Caco-2 (cell line): ENCODE data around the gene NOPCHAP1. TPM values are rescaled to one million over a fixed set of nuclear protein-coding genes. Genes with fewer than 3 reads are reported as not detected.

ENCODE experiments used
- BruUV-seq: library from RNA; stranded (reverse); fragments of 400-500 nt; replicated peaks from 2 replicates; lab custom pipeline; 2021; lab: Mats Ljungman, UMichigan
- CTCF ChIA-PET: fragments of 300-600 bp; sonication (Branson Sonifier 250); formaldehyde crosslinking; loops from one replicate; lab custom pipeline; 2022; ENCODE audit warnings: antibody characterized with exemption; lab: Charles Lee
- POLR2A ChIA-PET: fragments of 300-600 bp; sonication (Branson Sonifier 250); formaldehyde crosslinking; loops from one replicate; lab custom pipeline; 2022; ENCODE audit warnings: antibody characterized with exemption; lab: Charles Lee
- DNase-seq, 2 experiments: peaks; one replicate each; pipeline versions ENCODE4 v3.0.0 to v3.0.0-alpha.2; 2020 to 2022
- H3K27me3 ChIP-seq: replicated peaks from 2 replicates; pipeline ENCODE4 v1.6.0; 2011; ENCODE audit warnings: low read length; ENCODE audit not compliant: control insufficient read depth, insufficient read depth
- H3K36me3 ChIP-seq: 2 replicates; pipeline ENCODE4 v1.5.1; 2011; ENCODE audit warnings: low read length; ENCODE audit not compliant: control insufficient read depth, insufficient read depth
- H3K4me1 ChIP-seq: fragments of 250-450 bp; sonication (Bioruptor Pico); 2 replicates; pipeline ENCODE4 v1.5.1; 2020; ENCODE audit warnings: mild to moderate bottlenecking
- H3K4me3 ChIP-seq: 2 replicates; pipeline ENCODE4 v1.5.1; 2011; ENCODE audit warnings: low read depth, mild to moderate bottlenecking, control low read depth, low read length
- H3K9me3 ChIP-seq: fragments of 250-450 bp; sonication (Bioruptor Pico); 2 replicates; pipeline ENCODE4 v1.5.1; 2020; ENCODE audit warnings: mild to moderate bottlenecking, moderate library complexity
- H3K27ac Mint-ChIP-seq: one replicate; pipeline ENCODE4 v1.8.0; 2022; ENCODE audit warnings: mixed read lengths; ENCODE audit not compliant: unreplicated experiment
- H3K27me3 Mint-ChIP-seq: one replicate; pipeline ENCODE4 v1.8.0; 2022; ENCODE audit warnings: mixed read lengths; ENCODE audit not compliant: insufficient read depth, unreplicated experiment
- H3K36me3 Mint-ChIP-seq: one replicate; pipeline ENCODE4 v1.8.0; 2022; ENCODE audit warnings: mild to moderate bottlenecking, mixed read lengths; ENCODE audit not compliant: insufficient read depth, unreplicated experiment
- H3K4me1 Mint-ChIP-seq: one replicate; pipeline ENCODE4 v1.8.0; 2022; ENCODE audit warnings: low read depth, mixed read lengths; ENCODE audit not compliant: unreplicated experiment
- H3K4me3 Mint-ChIP-seq: one replicate; pipeline ENCODE4 v1.8.0; 2022; ENCODE audit warnings: mild to moderate bottlenecking, moderate library complexity, mixed read lengths; ENCODE audit not compliant: unreplicated experiment
- H3K9me3 Mint-ChIP-seq: one replicate; pipeline ENCODE4 v1.8.0; 2022; ENCODE audit warnings: mixed read lengths; ENCODE audit not compliant: unreplicated experiment
- intact Hi-C: fragments of 100-400 bp; cut with micrococcal nuclease; formaldehyde crosslinking; loops from one replicate; pipeline ENCODE4 v1.10.0; 2022; ENCODE audit not compliant: unreplicated experiment
- total RNA-seq: library from RNA; stranded (reverse); gene quantifications from 2 replicates; pipeline ENCODE4 v1.2.3, GENCODE V29; 2022
- TF ChIP-seq, protein P1 (sequence below), 2 experiments: fragments of 200-600 bp in 1 of 2; IDR thresholded peaks; 1 replicate in 1 of 2; 2 replicates in 1 of 2; pipeline versions ENCODE4 v1.5.1 to v1.8.0; 2011 to 2022; ENCODE audit warnings: antibody characterized with exemption in 1 of 2, control low read depth in 1 of 2, inconsistent platforms in 1 of 2, low read depth in 1 of 2, low read length in 1 of 2, mild to moderate bottlenecking in 1 of 2, moderate library complexity in 1 of 2; ENCODE audit not compliant: insufficient read depth in 1 of 2, severe bottlenecking in 1 of 2, unreplicated experiment in 1 of 2

The NOPCHAP1 gene
- total RNA-seq, 1 experiment from 2014 or later, result 23.0 TPM

DNA sequence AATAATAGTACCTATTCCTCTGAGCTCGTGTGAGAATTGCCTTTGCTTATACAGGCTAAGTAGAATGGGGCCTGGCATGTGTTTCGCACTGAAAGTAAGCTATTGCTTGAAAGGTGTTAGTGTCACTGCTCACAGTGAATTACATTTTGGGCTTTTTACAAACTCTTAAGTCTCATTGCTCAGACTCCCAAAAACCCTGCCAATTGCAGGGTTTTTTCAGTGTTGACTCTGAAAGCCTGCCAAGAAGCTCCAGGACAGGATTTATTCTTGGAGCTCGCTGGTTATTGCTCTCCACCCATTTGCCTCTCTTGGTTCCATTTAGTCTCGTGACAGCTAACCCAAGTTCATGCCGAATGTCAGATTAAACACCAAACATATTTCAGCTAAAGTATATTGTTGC is 39.8 kb downstream of the NOPCHAP1 start:
- H3K27me3 Mint-ChIP-seq, result no peaks in the 10 kb centered on the region
- Histone ChIP-seq H3K36me3 (no peaks in the 10 kb centered on the region), H3K27me3 (no peaks in the 10 kb centered on the region), H3K9me3 (no peaks in the 10 kb centered on the region), H3K4me1 (no peaks in the 10 kb centered on the region), H3K4me3 (no peak overlapping the region)
- POLR2A ChIA-PET, result no interaction called here
- no peaks in the 10 kb centered on the region for H3K9me3 Mint-ChIP-seq
- H3K27ac Mint-ChIP-seq, result no peak overlapping the region
- intact Hi-C loops, result no loop called here
- TF ChIP-seq, protein P1, sequence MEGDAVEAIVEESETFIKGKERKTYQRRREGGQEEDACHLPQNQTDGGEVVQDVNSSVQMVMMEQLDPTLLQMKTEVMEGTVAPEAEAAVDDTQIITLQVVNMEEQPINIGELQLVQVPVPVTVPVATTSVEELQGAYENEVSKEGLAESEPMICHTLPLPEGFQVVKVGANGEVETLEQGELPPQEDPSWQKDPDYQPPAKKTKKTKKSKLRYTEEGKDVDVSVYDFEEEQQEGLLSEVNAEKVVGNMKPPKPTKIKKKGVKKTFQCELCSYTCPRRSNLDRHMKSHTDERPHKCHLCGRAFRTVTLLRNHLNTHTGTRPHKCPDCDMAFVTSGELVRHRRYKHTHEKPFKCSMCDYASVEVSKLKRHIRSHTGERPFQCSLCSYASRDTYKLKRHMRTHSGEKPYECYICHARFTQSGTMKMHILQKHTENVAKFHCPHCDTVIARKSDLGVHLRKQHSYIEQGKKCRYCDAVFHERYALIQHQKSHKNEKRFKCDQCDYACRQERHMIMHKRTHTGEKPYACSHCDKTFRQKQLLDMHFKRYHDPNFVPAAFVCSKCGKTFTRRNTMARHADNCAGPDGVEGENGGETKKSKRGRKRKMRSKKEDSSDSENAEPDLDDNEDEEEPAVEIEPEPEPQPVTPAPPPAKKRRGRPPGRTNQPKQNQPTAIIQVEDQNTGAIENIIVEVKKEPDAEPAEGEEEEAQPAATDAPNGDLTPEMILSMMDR (IDR thresholded peaks at IDR 0.05; ENCODE audit: insufficient read depth in 1 of 2, low read depth in 1 of 2, low read length in 1 of 2, severe bottlenecking in 1 of 2, unreplicated experiment in 1 of 2), result no peak
- H3K4me1 Mint-ChIP-seq, result peaks cover 5% of the 10 kb centered on the region
- BruUV-seq, result no TSS peak
- no peak for DNase-seq
- peaks cover 17% of the 10 kb centered on the region for H3K36me3 Mint-ChIP-seq
- H3K4me3 Mint-ChIP-seq, result no peak overlapping the region
- CTCF ChIA-PET, result no interaction called here

DNA sequence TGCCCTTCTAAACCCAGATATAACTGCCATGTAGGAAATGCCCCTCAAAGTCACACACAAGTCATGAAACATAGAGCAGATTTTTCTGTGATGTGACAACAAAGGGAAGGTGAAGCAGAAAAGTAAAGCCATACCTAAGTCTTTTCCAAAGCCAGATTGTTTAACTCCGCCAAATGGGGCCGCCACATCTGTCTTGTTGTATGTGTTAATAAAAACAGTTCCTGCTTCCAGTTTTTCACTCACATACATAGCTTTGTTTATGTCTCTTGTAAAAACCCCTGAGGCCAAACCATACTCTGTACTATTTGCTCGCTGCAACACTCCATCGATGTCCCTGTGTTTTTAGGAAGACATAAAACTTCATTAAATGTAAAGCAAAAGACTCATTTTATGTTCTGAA is 40.3 kb downstream of the NOPCHAP1 start:
- Mint-ChIP-seq H3K4me3 (no peak overlapping the region), H3K36me3 (peaks cover 15% of the 10 kb centered on the region)
- H3K4me1 ChIP-seq, result no peaks in the 10 kb centered on the region

DNA sequence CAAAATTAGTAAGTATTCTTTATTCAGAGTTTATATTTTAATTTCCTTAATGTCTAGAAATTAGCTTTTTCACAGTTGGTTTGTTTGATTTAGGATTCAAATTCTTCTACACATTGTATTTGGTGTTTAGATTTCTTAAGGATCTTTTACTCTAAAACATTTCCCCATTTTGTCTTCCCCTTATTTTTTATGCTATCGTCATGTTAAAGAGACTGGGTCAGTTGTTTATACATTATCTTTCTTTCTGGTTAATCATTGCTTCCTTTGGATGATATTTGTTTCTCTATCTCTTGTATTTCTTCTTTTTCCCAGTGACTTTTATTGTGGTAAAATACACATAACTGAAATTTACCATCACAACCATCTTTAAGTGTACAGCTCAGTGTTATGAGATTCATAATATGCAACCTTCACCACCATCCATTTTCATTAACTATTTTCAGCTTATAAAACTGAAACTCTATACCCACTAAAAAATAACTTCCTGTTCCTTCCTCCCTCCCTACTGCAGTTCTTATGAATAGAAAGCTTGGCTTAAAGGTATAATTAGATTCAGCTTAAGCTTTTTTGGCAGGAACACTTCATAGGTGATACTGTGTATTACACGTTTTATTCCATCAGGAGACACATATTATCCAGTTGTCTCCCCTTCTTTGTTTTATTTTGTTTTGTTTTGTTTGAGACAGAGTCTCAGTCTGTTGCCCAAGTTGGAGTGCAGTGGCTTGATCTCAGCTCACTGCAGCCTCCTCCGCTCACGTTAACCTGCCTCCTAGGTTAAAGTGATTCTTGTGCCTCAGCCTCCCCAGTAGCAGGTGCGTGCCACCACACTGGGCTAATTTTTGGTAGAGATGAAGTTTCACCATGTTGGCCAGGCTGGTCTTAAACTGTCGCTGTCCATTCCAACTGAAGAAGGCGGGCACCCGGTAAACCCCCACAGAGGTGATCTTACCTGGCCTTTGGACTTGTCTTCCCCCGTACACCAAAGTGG is 45.0 kb downstream of the NOPCHAP1 start:
- ChIA-PET POLR2A (no interaction called here), CTCF (no interaction called here)
- Mint-ChIP-seq H3K9me3 (no peaks in the 10 kb centered on the region), H3K27me3 (no peaks in the 10 kb centered on the region), H3K36me3 (peaks cover 15% of the 10 kb centered on the region), H3K4me1 (peaks cover 8% of the 10 kb centered on the region), H3K27ac (no peak overlapping the region), H3K4me3 (no peak overlapping the region)
- H3K9me3 ChIP-seq, result no peaks in the 10 kb centered on the region
- H3K36me3 ChIP-seq, result no peaks in the 10 kb centered on the region
- DNase-seq, result no peak
- intact Hi-C loops, result no loop called here
- no peak overlapping the region for H3K4me3 ChIP-seq
- TF ChIP-seq, protein P1 (IDR thresholded peaks at IDR 0.05; ENCODE audit: insufficient read depth in 1 of 2, low read depth in 1 of 2, low read length in 1 of 2, severe bottlenecking in 1 of 2, unreplicated experiment in 1 of 2), result no peak
- H3K27me3 ChIP-seq, result no peaks in the 10 kb centered on the region
- no TSS peak for BruUV-seq
- H3K4me1 ChIP-seq, result no peaks in the 10 kb centered on the region

More for the DNA sequence above, 40.3 kb downstream of the NOPCHAP1 start:
- Histone ChIP-seq H3K36me3 (no peaks in the 10 kb centered on the region), H3K9me3 (no peaks in the 10 kb centered on the region), H3K4me3 (no peak overlapping the region), H3K27me3 (no peaks in the 10 kb centered on the region)
- intact Hi-C loops, result no loop called here
- TF ChIP-seq, protein P1 (IDR thresholded peaks at IDR 0.05; ENCODE audit: insufficient read depth in 1 of 2, low read depth in 1 of 2, low read length in 1 of 2, severe bottlenecking in 1 of 2, unreplicated experiment in 1 of 2), result no peak
- peaks cover 7% of the 10 kb centered on the region for H3K4me1 Mint-ChIP-seq
- POLR2A ChIA-PET, result no interaction called here
- no peak for DNase-seq
- no peaks in the 10 kb centered on the region for H3K9me3 Mint-ChIP-seq
- no peaks in the 10 kb centered on the region for H3K27me3 Mint-ChIP-seq
- no peak overlapping the region for H3K27ac Mint-ChIP-seq
- BruUV-seq, result no TSS peak
- CTCF ChIA-PET, result no interaction called here
